ENCODE results near the gene UBXN11.
A peak's percentile ranks its signal among the peaks of the same experiment; 100 is the strongest.
"Not testable (repeated sequence)": the region's sequence is repeated elsewhere in the genome, so short reads cannot be mapped to it uniquely, and the experiment has no call there.

UBXN11 gene

DNA sequence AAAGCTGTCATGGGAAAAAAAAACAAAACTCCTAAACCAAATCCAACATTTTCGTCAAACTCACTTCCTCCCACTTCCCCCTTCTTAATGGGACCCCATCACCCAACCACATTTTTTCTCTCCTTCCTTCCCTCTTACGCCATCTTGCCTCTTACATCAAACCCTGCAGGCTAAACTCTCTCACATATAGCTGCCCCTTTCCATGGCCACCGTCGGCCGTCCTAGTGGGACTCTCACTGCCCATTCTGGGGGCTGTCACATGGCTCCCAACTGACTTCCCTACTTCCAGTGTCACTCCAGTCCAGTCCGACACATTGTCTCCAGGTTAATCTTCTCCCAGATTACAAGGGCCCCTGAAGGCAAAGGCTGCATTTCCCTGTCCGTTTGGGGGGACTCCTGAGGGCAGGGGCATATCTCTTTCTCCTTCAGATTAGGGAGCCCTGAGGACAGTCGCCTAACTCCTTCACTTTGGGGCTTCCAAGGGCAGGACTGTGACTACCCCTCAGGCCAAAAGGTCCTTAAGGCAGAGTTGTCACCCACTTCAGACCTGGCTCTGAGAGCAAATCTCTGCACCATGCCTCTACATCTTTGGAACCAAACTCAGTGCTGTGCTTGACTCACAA is 658 bp downstream of the UBXN11 start:
- Histone ChIP-seq H3K27ac (ENCODE audit: insufficient read depth, low read depth, low read length, poor library complexity, severe bottlenecking) (peak overlapping the region; percentile 52), H3K27me3 (ENCODE audit: control insufficient read depth, insufficient read depth, low read length, poor library complexity, severe bottlenecking) (no peaks in the 10 kb centered on the region), H3K4me3 (ENCODE audit: insufficient read depth, low read depth, low read length) (peak overlapping the region; percentile 60), H3K36me3 (ENCODE audit: control insufficient read depth, insufficient read depth, low read length) (no peaks in the 10 kb centered on the region), H3K4me1 (ENCODE audit: control insufficient read depth, insufficient read depth, low read length) (peaks cover 3% of the 10 kb centered on the region), H3K9me3 (ENCODE audit: control insufficient read depth, low read length) (no peaks in the 10 kb centered on the region)
- 52% methylated on average over 8 of the region's 8 CpGs for WGBS, 2 experiments

DNA sequence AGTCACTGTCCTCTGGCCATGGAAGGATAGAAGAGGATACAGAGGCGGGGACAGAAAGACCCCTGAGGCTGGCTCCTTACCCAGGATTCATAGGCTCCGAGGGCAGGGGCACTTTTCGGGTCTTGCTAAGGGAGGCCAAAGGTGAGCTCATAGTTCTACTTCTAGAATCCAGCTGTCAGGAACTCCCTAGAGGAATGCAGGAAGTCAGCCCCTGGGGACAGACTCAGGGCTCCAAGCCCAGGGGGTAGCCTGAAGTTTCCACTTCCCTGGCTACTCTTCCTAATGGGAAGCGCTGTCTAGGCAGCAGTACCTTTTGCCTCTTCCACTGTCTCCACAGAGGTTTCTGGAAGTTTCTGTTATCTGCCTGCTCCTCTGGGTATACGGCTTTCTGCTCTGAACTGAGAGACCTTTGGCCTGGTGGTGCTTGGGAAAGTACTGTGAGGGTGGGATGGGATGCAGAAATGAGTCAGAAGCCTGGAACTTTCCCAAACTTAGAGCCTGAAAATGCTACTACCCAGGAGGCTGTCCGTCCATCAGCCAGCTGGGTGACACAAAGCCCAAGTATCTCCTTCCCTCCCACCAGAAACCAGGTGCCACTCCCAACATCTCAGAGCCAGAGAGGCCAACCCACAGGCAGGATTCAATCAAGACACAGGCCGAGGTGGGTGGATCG is 3.6 kb downstream of the UBXN11 start:
- no peak overlapping the region for H3K27ac ChIP-seq (ENCODE audit: insufficient read depth, low read depth, low read length, poor library complexity, severe bottlenecking)
- no peak overlapping the region for H3K4me3 ChIP-seq (ENCODE audit: insufficient read depth, low read depth, low read length)
- peaks cover 3% of the 10 kb centered on the region for H3K4me1 ChIP-seq (ENCODE audit: control insufficient read depth, insufficient read depth, low read length)
- WGBS, 2 experiments: 80% methylated on average over 8 of the region's 8 CpGs
- no peaks in the 10 kb centered on the region for H3K36me3 ChIP-seq (ENCODE audit: control insufficient read depth, insufficient read depth, low read length)
- H3K27me3 ChIP-seq (ENCODE audit: control insufficient read depth, insufficient read depth, low read length, poor library complexity, severe bottlenecking): no peaks in the 10 kb centered on the region
- H3K9me3 ChIP-seq (ENCODE audit: control insufficient read depth, low read length): no peaks in the 10 kb centered on the region

DNA sequence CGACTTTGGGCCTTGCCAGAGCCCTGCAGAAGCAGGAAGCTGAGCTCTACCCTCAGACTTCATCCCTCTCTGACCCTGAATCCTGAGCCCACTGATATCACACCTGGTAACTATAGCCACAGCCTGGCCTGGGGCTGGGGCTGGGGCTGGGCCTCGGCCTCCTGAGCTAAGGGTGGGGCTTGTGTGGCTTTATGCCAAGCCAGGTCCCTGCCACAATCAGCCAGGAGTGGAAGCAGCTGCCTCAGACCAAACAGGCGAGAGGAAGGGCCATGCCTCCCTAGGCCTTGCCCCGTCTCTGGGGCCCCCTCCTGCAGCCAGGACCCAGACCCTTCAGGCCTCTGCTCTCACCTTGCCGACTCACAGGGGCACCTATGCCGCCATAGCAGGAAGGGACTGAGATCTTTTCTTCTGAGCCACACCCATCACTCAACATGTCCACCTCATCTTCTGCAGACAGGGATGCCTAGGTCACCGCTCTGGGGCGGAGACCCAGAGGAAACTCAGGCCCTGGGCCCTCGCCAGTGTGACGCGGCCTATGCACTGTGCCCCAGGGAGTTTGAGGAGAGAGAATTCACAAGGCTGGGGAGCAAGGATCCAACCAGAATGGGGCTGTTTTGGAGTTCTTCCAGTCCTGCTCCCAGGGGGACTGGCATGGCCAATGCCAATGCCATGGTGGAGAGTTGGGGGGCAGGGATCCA is 5.7 kb downstream of the UBXN11 start:
- WGBS, 2 experiments: 95% methylated on average over 11 of the region's 11 CpGs
- no peak overlapping the region for H3K4me3 ChIP-seq (ENCODE audit: insufficient read depth, low read depth, low read length)
- no peaks in the 10 kb centered on the region for H3K27me3 ChIP-seq (ENCODE audit: control insufficient read depth, insufficient read depth, low read length, poor library complexity, severe bottlenecking)
- H3K9me3 ChIP-seq (ENCODE audit: control insufficient read depth, low read length): no peaks in the 10 kb centered on the region
- H3K4me1 ChIP-seq (ENCODE audit: control insufficient read depth, insufficient read depth, low read length): no peaks in the 10 kb centered on the region
- no peak overlapping the region for H3K27ac ChIP-seq (ENCODE audit: insufficient read depth, low read depth, low read length, poor library complexity, severe bottlenecking)
- no peaks in the 10 kb centered on the region for H3K36me3 ChIP-seq (ENCODE audit: control insufficient read depth, insufficient read depth, low read length)

DNA sequence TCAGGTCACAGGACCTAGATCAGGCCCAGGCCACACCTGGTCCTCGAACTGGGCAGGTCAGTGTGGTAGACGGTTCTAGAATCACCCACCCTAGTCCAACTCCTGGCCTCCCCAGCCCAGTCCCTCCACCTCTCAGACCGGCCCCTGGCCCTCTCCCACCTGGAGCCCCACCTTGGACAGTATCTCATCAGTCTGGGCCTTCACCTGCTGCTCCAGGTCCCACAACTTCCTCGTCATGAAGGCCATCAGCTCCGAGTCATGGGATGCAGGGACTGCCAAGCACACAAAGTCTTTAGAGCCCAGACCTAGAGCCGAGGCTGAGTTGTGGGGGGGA is 8.7 kb downstream of the UBXN11 start:
- Histone ChIP-seq H3K4me3 (ENCODE audit: insufficient read depth, low read depth, low read length) (no peak overlapping the region), H3K9me3 (ENCODE audit: control insufficient read depth, low read length) (no peaks in the 10 kb centered on the region), H3K27me3 (ENCODE audit: control insufficient read depth, insufficient read depth, low read length, poor library complexity, severe bottlenecking) (no peaks in the 10 kb centered on the region), H3K4me1 (ENCODE audit: control insufficient read depth, insufficient read depth, low read length) (no peaks in the 10 kb centered on the region), H3K36me3 (ENCODE audit: control insufficient read depth, insufficient read depth, low read length) (no peaks in the 10 kb centered on the region), H3K27ac (ENCODE audit: insufficient read depth, low read depth, low read length, poor library complexity, severe bottlenecking) (no peak overlapping the region)
- 78 to 79% methylated on average over 6 of the region's 6 CpGs for WGBS, 2 experiments

DNA sequence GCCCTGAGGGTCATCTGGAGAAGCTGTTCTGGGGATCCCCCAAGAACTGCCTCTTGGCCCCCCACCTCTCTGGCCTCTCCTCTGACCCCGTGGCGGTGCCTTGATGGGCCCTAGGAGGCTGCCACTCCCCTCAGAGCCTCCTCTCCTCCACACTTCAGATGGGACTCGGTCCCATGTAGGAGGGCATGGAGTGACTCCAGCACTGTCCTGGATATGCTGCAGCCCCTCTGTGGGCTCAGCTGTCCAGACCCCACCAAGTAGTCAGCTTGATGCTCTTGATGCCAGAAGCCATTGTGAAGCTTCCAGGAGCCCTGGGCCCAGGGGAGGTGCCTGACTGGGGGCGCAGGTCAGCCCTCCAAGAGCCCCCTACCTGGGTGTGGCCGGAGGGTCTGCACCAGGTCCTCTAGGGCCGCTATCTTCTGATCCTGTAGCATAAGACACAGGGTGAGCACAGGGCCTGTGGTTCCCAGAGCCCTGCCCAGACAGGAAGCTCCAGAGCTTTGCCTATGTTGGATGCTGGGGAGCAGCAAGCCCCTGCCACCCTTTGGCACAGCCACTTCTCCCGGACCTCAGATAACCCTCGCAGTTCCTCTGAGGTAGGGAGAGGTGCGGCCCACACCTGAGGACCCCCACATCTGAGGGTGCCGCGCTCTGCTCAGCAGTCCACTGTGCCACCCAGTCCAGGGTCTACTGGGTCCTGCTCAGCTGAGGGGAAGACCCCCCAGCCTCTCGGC is 9.2 kb downstream of the UBXN11 start:
- Histone ChIP-seq H3K27ac (ENCODE audit: insufficient read depth, low read depth, low read length, poor library complexity, severe bottlenecking) (no peak overlapping the region), H3K4me1 (ENCODE audit: control insufficient read depth, insufficient read depth, low read length) (no peaks in the 10 kb centered on the region), H3K9me3 (ENCODE audit: control insufficient read depth, low read length) (no peaks in the 10 kb centered on the region), H3K36me3 (ENCODE audit: control insufficient read depth, insufficient read depth, low read length) (no peaks in the 10 kb centered on the region), H3K27me3 (ENCODE audit: control insufficient read depth, insufficient read depth, low read length, poor library complexity, severe bottlenecking) (no peaks in the 10 kb centered on the region), H3K4me3 (ENCODE audit: insufficient read depth, low read depth, low read length) (no peak overlapping the region)
- 86 to 91% methylated on average over 12 of the region's 12 CpGs for WGBS, 2 experiments

DNA sequence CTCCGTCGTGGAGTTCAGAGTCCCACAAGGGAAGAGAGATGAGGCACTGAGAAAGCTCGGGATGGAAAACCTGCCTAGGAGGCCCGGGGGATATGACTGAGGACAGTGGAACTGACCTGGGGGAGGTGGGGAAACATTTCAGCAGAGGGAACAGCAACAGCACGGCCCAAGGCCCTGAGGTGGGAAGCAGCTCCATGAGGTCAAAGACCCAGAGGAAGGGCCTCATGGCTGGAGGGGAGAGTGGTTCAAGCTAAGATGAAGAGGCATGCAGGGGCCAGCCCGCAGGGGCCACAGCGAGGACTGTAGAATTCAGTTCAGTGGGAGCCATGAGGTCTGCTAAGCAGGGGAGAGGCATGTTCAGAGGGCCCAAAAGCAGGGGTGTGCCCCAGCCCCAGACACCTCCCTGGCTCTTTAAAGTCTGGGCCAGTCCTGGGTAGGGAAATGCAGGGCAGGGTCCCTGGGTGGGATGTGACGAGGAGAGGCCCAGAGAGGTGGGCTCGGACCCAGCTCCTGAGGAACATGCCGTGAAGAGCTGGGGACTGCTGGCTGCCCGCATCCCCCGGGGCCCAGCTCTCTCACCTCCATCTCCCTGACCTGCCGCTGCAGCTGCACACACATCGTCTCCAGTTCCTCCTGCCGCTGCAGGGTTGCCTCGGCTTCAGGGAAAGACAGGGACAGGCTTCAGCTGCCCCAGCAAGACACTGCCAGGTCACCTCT is 9.9 kb downstream of the UBXN11 start:
- Histone ChIP-seq H3K36me3 (ENCODE audit: control insufficient read depth, insufficient read depth, low read length) (no peaks in the 10 kb centered on the region), H3K27me3 (ENCODE audit: control insufficient read depth, insufficient read depth, low read length, poor library complexity, severe bottlenecking) (no peaks in the 10 kb centered on the region), H3K4me1 (ENCODE audit: control insufficient read depth, insufficient read depth, low read length) (peaks cover 3% of the 10 kb centered on the region), H3K4me3 (ENCODE audit: insufficient read depth, low read depth, low read length) (no peak overlapping the region), H3K9me3 (ENCODE audit: control insufficient read depth, low read length) (no peaks in the 10 kb centered on the region), H3K27ac (ENCODE audit: insufficient read depth, low read depth, low read length, poor library complexity, severe bottlenecking) (no peak overlapping the region)
- WGBS, 2 experiments: 93% methylated on average over 16 of the region's 16 CpGs

DNA sequence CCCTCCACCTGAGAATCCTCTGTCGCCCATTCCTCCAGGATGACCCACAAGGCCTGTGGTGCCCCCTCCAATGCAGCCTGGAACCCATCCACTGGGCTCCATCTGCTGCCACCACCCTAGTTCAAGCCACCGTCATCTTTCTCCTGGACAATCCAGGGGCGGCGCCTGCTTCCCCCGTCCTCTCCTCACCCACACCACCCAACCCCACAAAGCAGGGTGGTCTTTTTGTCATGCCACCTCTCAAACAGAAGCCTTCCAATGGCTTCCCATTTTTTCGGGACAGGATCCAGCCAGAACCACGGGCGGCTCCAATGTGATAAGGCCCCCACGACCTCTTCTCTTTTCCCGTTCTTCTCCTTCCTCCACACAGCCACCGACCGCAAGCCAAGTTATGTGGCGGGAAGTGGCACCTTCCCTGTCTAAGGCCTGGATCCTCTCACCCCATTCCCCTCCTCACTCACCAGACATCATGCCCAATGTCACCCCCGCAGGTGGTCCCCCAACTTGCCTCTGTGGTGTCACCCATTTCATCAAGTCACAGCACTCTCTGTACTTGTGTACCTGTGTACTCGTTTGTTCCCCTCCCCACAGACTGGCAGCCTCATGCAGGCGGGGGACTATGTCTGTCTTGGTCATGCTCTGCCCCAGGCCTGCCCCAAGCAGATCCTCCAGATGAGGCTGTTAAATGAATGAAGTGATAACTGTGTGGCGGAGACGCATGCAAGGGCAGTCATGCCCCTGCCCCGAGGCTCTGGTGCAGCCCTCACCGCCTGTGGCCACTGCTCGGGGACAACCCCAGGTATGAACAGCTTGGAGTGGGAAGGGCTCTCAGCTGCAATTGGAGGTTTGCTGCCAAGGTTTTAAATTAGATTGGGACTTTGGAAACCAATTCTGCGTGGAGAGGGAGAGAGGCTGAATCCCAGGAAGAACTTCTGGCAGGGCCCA is 11.0 kb downstream of the UBXN11 start:
- no peak overlapping the region for H3K27ac ChIP-seq (ENCODE audit: insufficient read depth, low read depth, low read length, poor library complexity, severe bottlenecking)
- no peaks in the 10 kb centered on the region for H3K27me3 ChIP-seq (ENCODE audit: control insufficient read depth, insufficient read depth, low read length, poor library complexity, severe bottlenecking)
- H3K9me3 ChIP-seq (ENCODE audit: control insufficient read depth, low read length): no peaks in the 10 kb centered on the region
- H3K4me3 ChIP-seq (ENCODE audit: insufficient read depth, low read depth, low read length): no peak overlapping the region
- H3K36me3 ChIP-seq (ENCODE audit: control insufficient read depth, insufficient read depth, low read length): no peaks in the 10 kb centered on the region
- H3K4me1 ChIP-seq (ENCODE audit: control insufficient read depth, insufficient read depth, low read length): peaks cover 13% of the 10 kb centered on the region
- WGBS, 2 experiments: 89 to 90% methylated on average over 22 of the region's 22 CpGs

DNA sequence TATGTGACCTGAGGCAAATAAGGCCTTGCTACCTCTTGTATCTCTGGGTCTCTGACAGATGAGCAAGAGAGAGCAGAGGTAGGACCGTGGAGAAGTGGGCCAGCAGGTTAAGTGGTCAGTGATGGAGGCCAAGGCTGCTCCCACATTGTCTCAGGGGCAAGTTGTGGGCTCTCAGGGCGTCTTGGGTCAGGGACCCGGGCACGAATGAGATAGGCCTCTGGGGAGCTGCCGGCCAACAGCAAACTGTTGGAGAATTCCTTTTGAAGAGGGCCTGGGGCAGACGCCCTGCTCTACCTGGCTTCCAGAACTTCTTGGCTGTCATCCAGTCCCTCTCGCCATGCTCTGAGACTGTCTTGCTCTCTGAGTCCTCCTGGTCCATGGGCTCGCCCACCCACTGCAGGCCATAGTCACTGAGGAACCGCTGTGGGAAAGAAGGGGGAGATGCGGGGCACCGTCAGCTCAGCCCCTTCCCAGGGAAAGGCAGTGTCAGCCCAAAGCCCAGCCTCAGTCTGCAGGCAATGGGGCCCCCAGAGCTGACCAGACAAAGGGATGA is 12.4 kb downstream of the UBXN11 start:
- peaks cover 22% of the 10 kb centered on the region for H3K4me1 ChIP-seq (ENCODE audit: control insufficient read depth, insufficient read depth, low read length)
- no peaks in the 10 kb centered on the region for H3K36me3 ChIP-seq (ENCODE audit: control insufficient read depth, insufficient read depth, low read length)
- no peak overlapping the region for H3K27ac ChIP-seq (ENCODE audit: insufficient read depth, low read depth, low read length, poor library complexity, severe bottlenecking)
- no peak overlapping the region for H3K4me3 ChIP-seq (ENCODE audit: insufficient read depth, low read depth, low read length)
- no peaks in the 10 kb centered on the region for H3K9me3 ChIP-seq (ENCODE audit: control insufficient read depth, low read length)
- 86 to 87% methylated on average over 11 of the region's 11 CpGs for WGBS, 2 experiments
- H3K27me3 ChIP-seq (ENCODE audit: control insufficient read depth, insufficient read depth, low read length, poor library complexity, severe bottlenecking): no peaks in the 10 kb centered on the region

DNA sequence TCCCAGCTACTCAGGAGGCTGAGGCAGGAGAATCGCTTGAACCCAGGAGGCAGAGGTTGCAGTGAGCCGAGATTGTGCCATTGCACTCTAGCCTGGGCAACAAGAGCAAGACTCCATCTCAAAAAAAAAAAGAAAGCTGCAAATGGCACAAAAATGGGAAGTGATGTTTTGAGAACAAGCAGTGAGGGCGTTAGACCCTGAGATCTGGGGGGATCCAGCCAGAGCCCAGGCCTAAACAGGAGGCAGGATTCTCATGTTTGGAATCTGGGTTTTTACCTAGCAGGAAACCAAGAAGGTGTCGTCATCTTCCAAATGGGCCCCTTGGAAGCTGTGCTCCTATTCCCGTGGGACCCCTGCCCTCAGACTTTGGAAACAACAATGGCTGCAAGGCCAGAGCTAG is 13.7 kb downstream of the UBXN11 start:
- H3K27ac ChIP-seq (ENCODE audit: insufficient read depth, low read depth, low read length, poor library complexity, severe bottlenecking); H3K36me3 ChIP-seq (ENCODE audit: control insufficient read depth, insufficient read depth, low read length); H3K27me3 ChIP-seq (ENCODE audit: control insufficient read depth, insufficient read depth, low read length, poor library complexity, severe bottlenecking); H3K9me3 ChIP-seq (ENCODE audit: control insufficient read depth, low read length); H3K4me3 ChIP-seq (ENCODE audit: insufficient read depth, low read depth, low read length): not testable (repeated sequence)
- WGBS, 2 experiments: 89 to 93% methylated on average over 5 of the region's 5 CpGs
- H3K4me1 ChIP-seq (ENCODE audit: control insufficient read depth, insufficient read depth, low read length): peaks cover 30% of the 10 kb centered on the region

Measured in ectodermal cell (in vitro differentiated cells).